IMR-90 (cell line): ENCODE results near the gene CD44. TPM values are rescaled to one million over a fixed set of nuclear protein-coding genes. Genes with fewer than 3 reads are reported as not detected.

Source experiments
- ATAC-seq: fragments of 200-7000 bp; cut with Tn5 transposase; 2 replicates; pipeline ENCODE4 v1.9.1; 2020; ENCODE audit warnings: low read depth, mild to moderate bottlenecking, moderate library complexity
- BruUV-seq: library from RNA; stranded (reverse); fragments of 400-500 nt; replicated peaks from 2 replicates; lab custom pipeline; 2021; lab: Mats Ljungman, UMichigan
- CTCF ChIA-PET: fragments of 300-600 bp; formaldehyde crosslinking; extraction: SDS; loops from one replicate; lab custom pipeline; 2021; ENCODE audit warnings: antibody characterized with exemption; lab: Yijun Ruan, JAX
- POLR2A ChIA-PET: fragments of 300-600 bp; sonication (Branson Sonifier 250); formaldehyde crosslinking; loops from one replicate; lab custom pipeline; 2022; ENCODE audit warnings: antibody characterized with exemption; ENCODE audit not compliant: unreplicated experiment; lab: Charles Lee
- DNase-seq: peaks from one replicate; pipeline ENCODE4 v3.0.0; 2013
- H2AFZ ChIP-seq: replicated peaks from 2 replicates; pipeline ENCODE3; 2013; ENCODE audit warnings: low read length, mild to moderate bottlenecking; ENCODE audit not compliant: poor library complexity
- H2AK5ac ChIP-seq: 2 replicates; pipeline ENCODE4 v1.6.1; 2013; ENCODE audit warnings: low read depth, low read length, inconsistent platforms
- H2AK9ac ChIP-seq: replicated peaks from 2 replicates; pipeline ENCODE3; 2013; ENCODE audit warnings: mild to moderate bottlenecking, low read depth, low read length, moderate library complexity; ENCODE audit not compliant: poor library complexity
- H2BK120ac ChIP-seq: 2 replicates; pipeline ENCODE4 v1.6.1; 2013; ENCODE audit warnings: low read depth, low read length, inconsistent platforms
- H2BK15ac ChIP-seq: 3 replicates; pipeline ENCODE4 v1.6.1; 2013; ENCODE audit warnings: low read depth, low read length, inconsistent platforms
- H2BK20ac ChIP-seq: 2 replicates; pipeline ENCODE4 v1.6.1; 2013; ENCODE audit warnings: low read depth, mild to moderate bottlenecking, inconsistent platforms, low read length, moderate library complexity
- H2BK5ac ChIP-seq: 2 replicates; pipeline ENCODE4 v1.6.1; 2013; ENCODE audit warnings: mild to moderate bottlenecking, low read depth, low read length, inconsistent platforms; ENCODE audit not compliant: poor library complexity, severe bottlenecking
- H3K14ac ChIP-seq: replicated peaks from 2 replicates; pipeline ENCODE4 v1.6.1; 2013; ENCODE audit warnings: low read depth, low read length, inconsistent platforms
- H3K18ac ChIP-seq: 2 replicates; pipeline ENCODE4 v1.6.1; 2013; ENCODE audit warnings: low read depth, low read length, control low read depth
- H3K23ac ChIP-seq: 2 replicates; pipeline ENCODE4 v1.6.1; 2013; ENCODE audit warnings: low read depth, low read length, inconsistent platforms
- H3K27ac ChIP-seq: 2 replicates; pipeline ENCODE4 v1.5.1; 2013; ENCODE audit warnings: mild to moderate bottlenecking, control low read depth, low read length; ENCODE audit not compliant: insufficient read depth
- H3K27me3 ChIP-seq: 2 replicates; pipeline ENCODE4 v1.6.1; 2013; ENCODE audit warnings: low read length; ENCODE audit not compliant: control insufficient read depth, insufficient read depth
- H3K36me3 ChIP-seq: 2 replicates; pipeline ENCODE4 v1.6.1; 2013; ENCODE audit warnings: low read length, mixed read lengths; ENCODE audit not compliant: control insufficient read depth, insufficient read depth
- H3K4ac ChIP-seq: 2 replicates; pipeline ENCODE4 v1.6.1; 2013; ENCODE audit warnings: low read depth, low read length, inconsistent platforms
- H3K4me1 ChIP-seq: 2 replicates; pipeline ENCODE4 v1.6.1; 2013; ENCODE audit warnings: low read length, mixed read lengths; ENCODE audit not compliant: control insufficient read depth, insufficient read depth
- H3K4me2 ChIP-seq: 2 replicates; pipeline ENCODE4 v1.6.1; 2013; ENCODE audit warnings: low read depth, mild to moderate bottlenecking, control low read depth, low read length, moderate library complexity
- H3K4me3 ChIP-seq: 2 replicates; pipeline ENCODE4 v1.5.1; 2013; ENCODE audit warnings: low read depth, mild to moderate bottlenecking, control low read depth, low read length, moderate library complexity; ENCODE audit not compliant: insufficient read depth
- H3K56ac ChIP-seq: 2 replicates; pipeline ENCODE4 v1.6.1; 2013; ENCODE audit warnings: low read length, inconsistent platforms; ENCODE audit not compliant: insufficient read depth; ENCODE audit errors: extremely low read depth
- H3K79me1 ChIP-seq, 2 experiments: 2 replicates each; pipeline ENCODE4 v1.6.1; 2013; ENCODE audit warnings: low read length in 2 of 2, inconsistent platforms in 1 of 2, low read depth in 1 of 2
- H3K9ac ChIP-seq: 2 replicates; pipeline ENCODE4 v1.6.1; 2013; ENCODE audit warnings: low read depth, low read length, control low read depth
- H3K9me1 ChIP-seq: 2 replicates; pipeline ENCODE4 v1.6.1; 2013; ENCODE audit warnings: low read length, inconsistent platforms; ENCODE audit not compliant: insufficient read depth
- H3K9me3 ChIP-seq: 2 replicates; pipeline ENCODE4 v1.6.1; 2013; ENCODE audit warnings: low read length; ENCODE audit not compliant: control insufficient read depth, insufficient read depth
- H4K20me1 ChIP-seq: 2 replicates; pipeline ENCODE4 v1.6.1; 2013; ENCODE audit warnings: low read length, inconsistent platforms; ENCODE audit not compliant: insufficient read depth
- H4K5ac ChIP-seq: 2 replicates; pipeline ENCODE4 v1.6.1; 2013; ENCODE audit warnings: mild to moderate bottlenecking, low read depth, low read length, control low read depth
- H4K8ac ChIP-seq, 2 experiments: 2 replicates each; pipeline ENCODE4 v1.6.1; 2013; ENCODE audit warnings: low read depth in 2 of 2, low read length in 2 of 2, control low read depth in 1 of 2, inconsistent platforms in 1 of 2
- H4K91ac ChIP-seq: 2 replicates; pipeline ENCODE4 v1.6.1; 2013; ENCODE audit warnings: low read depth, low read length, inconsistent platforms; ENCODE audit not compliant: insufficient read depth
- CEBPB ChIP-seq: IDR thresholded peaks from 2 replicates; pipeline ENCODE4 v1.6.1; 2012; ENCODE audit warnings: low read depth, low read length, improper control_type of control experiment
- CHD1 ChIP-seq: IDR thresholded peaks from 2 replicates; pipeline ENCODE4 v1.6.1; 2012; ENCODE audit warnings: low read depth, low read length, improper control_type of control experiment
- FOS ChIP-seq: fragments of 150-350 bp; IDR thresholded peaks from 2 replicates; pipeline ENCODE4 v1.6.1; 2016; ENCODE audit warnings: low read depth, low read length
- MAFK ChIP-seq: IDR thresholded peaks from 2 replicates; pipeline ENCODE4 v1.6.1; 2012; ENCODE audit warnings: low read depth, low read length, improper control_type of control experiment
- MAZ ChIP-seq: IDR thresholded peaks from 2 replicates; pipeline ENCODE4 v1.6.1; 2012; ENCODE audit warnings: low read depth, mild to moderate bottlenecking, low read length, improper control_type of control experiment, moderate library complexity, borderline replicate concordance
- MXI1 ChIP-seq: IDR thresholded peaks from 2 replicates; pipeline ENCODE4 v1.6.1; 2012; ENCODE audit warnings: low read depth, mild to moderate bottlenecking, low read length, moderate library complexity, borderline replicate concordance
- POLR2A ChIP-seq: IDR thresholded peaks from 2 replicates; pipeline ENCODE4 v1.6.1; 2012; ENCODE audit warnings: mild to moderate bottlenecking, low read depth, low read length
- RAD21 ChIP-seq: IDR thresholded peaks from 2 replicates; pipeline ENCODE4 v1.6.1; 2012; ENCODE audit warnings: low read length, improper control_type of control experiment
- RCOR1 ChIP-seq: IDR thresholded peaks from 2 replicates; pipeline ENCODE4 v1.6.1; 2012; ENCODE audit warnings: mild to moderate bottlenecking, low read length, improper control_type of control experiment; ENCODE audit not compliant: insufficient replicate concordance
- RFX5 ChIP-seq: IDR thresholded peaks from 2 replicates; pipeline ENCODE4 v1.8.0; 2012; ENCODE audit warnings: low read depth, mild to moderate bottlenecking, low read length, moderate library complexity
- SMC3 ChIP-seq: fragments of 150-350 bp; IDR thresholded peaks from 2 replicates; pipeline ENCODE4 v1.6.1; 2016; ENCODE audit warnings: low read depth, mild to moderate bottlenecking, antibody characterized with exemption, low read length, moderate library complexity
- WGBS, 2 experiments: methylation state at CpG; one replicate each; pipeline versions ENCODE4 v1.1.5 to v1.1.7; 2013; ENCODE audit warnings: missing lambda C conversion rate in 2 of 2; ENCODE audit not compliant: insufficient read length in 1 of 2; ENCODE audit errors: extremely low coverage in 2 of 2; 5-methylcytosine and 5-hydroxymethylcytosine counted together
- dilution Hi-C: fragments of 300-500 bp; cut with HindIII; formaldehyde crosslinking; loops from one replicate; pipeline ENCODE4 v1.14.3; 2018; ENCODE audit warnings: low sequenced_read_pairs; ENCODE audit not compliant: unreplicated experiment
- in situ Hi-C: fragments of 300-500 bp; cut with MboI; formaldehyde crosslinking; loops from 3 replicates; pipeline ENCODE4 v1.14.3; 2019; ENCODE audit warnings: low sequenced_read_pairs, inconsistent platforms, mixed read lengths
- intact Hi-C: fragments of 100-400 bp; cut with micrococcal nuclease; formaldehyde crosslinking; loops from 2 replicates; pipeline ENCODE4 v1.10.0; 2022
- polyA plus RNA-seq, 3 experiments: library from polyadenylated mRNA; depleted of rRNA; stranded (reverse); fragments of >200 nt; gene quantifications; 2 replicates each; pipeline ENCODE4 v1.2.3, GENCODE V29; 2012; ENCODE audit warnings: low replicate concordance in 1 of 3
- total RNA-seq: library from RNA; depleted of rRNA; stranded (reverse); fragments of >200 nt; gene quantifications from 2 replicates; pipeline ENCODE4 v1.2.3, GENCODE V29; 2012
- TF ChIP-seq, protein P1 (sequence below): conservative IDR thresholded peaks from 2 replicates; pipeline ENCODE4 v1.5.1; 2012; ENCODE audit warnings: mild to moderate bottlenecking, low read depth, low read length, improper control_type of control experiment
- TF ChIP-seq, protein P2 (sequence below): fragments of 150-350 bp; IDR thresholded peaks from 2 replicates; pipeline ENCODE4 v1.6.1; 2016; ENCODE audit warnings: low read depth, mild to moderate bottlenecking, low read length, moderate library complexity, borderline replicate concordance
- TF ChIP-seq, protein P3 (sequence below): fragments of 150-350 bp; IDR thresholded peaks from 2 replicates; pipeline ENCODE4 v1.6.1; 2017; ENCODE audit warnings: mild to moderate bottlenecking, antibody characterized with exemption, low read length, low read depth

The CD44 gene
- total and polyA plus RNA-seq, 2 of the 4 experiments (the other 2 are of a cell fraction), result 357 to 947 TPM

DNA sequence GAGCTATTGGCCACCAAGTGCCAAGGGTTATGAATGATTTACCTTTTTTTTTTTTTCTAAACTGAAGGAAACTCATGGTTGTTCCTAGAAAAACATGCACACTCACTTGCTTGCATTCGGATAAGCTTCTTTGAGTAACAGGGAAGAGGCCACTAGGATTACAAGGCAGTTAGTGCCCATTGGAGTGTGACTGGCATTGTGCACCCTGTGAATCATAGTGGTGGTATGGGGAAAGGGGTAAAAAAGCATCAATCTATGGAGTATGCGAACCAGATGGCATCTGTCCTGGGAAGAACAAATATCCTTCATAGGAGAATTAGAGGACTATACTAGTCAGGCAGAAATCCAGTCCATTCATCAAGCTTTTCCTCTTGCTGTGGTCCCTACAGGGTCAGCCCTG, 24.2 kb downstream of the CD44 start:
- Histone ChIP-seq H3K4me2 (peak overlapping the region; percentile 15; the same call in 1 of the 2 replicates), H3K4me3 (no peak overlapping the region), H2AFZ (no peak overlapping the region), H4K5ac (no peak overlapping the region), H3K9ac (no peak overlapping the region), H2BK120ac (peak overlapping the region; percentile 17; the same call in 1 of the 2 replicates), H3K27ac (peak overlapping the region; percentile 47; the same call in 1 of the 2 replicates), H3K36me3 (peaks cover 36% of the 10 kb centered on the region), H3K14ac (peak overlapping the region; percentile 55), H3K9me3 (no peaks in the 10 kb centered on the region), H3K4ac (peak overlapping the region; percentile 54; the same call in 1 of the 2 replicates), H3K56ac (peak overlapping the region; percentile 5; the same call in 1 of the 2 replicates), H3K23ac (peak overlapping the region; percentile 27; the same call in 1 of the 2 replicates), H3K18ac (peak overlapping the region; percentile 46; the same call in 1 of the 2 replicates), H4K91ac (no peak overlapping the region), H4K8ac (no peak overlapping the region; a peak in 1 of 4 replicates), H3K27me3 (no peaks in the 10 kb centered on the region), H2BK15ac (no peak overlapping the region), H3K4me1 (peaks cover 61% of the 10 kb centered on the region), H3K9me1 (peaks cover 59% of the 10 kb centered on the region), H2BK5ac (peak overlapping the region; percentile 97), H2BK20ac (0 out of 2 replicates have a peak overlapping the region, but pooled peaks have one; percentile 43), H4K20me1 (peaks cover 100% of the 10 kb centered on the region), H3K79me1 (peaks cover 5 to 90% of the 10 kb centered on the region in 2 experiments), H2AK9ac (no peak overlapping the region), H2AK5ac (0 out of 2 replicates have a peak overlapping the region, but pooled peaks have one; percentile 29)
- CTCF ChIA-PET, result interaction anchor here (0.7 to 1.0 kb wide), 2 partner anchors 9 to 237 kb away, joined by 3 to 8 read pairs; no protein-coding TSS in a partner anchor
- ATAC-seq, result no peak
- POLR2A ChIA-PET, result interaction anchor here (1.4 kb wide), 1 partner anchor 11 kb away, joined by 3 read pairs; no protein-coding TSS in a partner anchor
- intact Hi-C loops (no loop called here), in situ Hi-C loops (loop anchor here (25.0 kb wide), 1 partner anchor 576 kb away; no protein-coding TSS in a partner anchor), dilution Hi-C loops (no loop called here)
- DNase-seq, result no peak
- WGBS, 2 experiments, result 93% methylated on average over 2 of the region's 2 CpGs; no CpG with 5 or more reads in 1 of the 2 experiments
- TF ChIP-seq MAFK, result no peak
- TF ChIP-seq, protein P1, sequence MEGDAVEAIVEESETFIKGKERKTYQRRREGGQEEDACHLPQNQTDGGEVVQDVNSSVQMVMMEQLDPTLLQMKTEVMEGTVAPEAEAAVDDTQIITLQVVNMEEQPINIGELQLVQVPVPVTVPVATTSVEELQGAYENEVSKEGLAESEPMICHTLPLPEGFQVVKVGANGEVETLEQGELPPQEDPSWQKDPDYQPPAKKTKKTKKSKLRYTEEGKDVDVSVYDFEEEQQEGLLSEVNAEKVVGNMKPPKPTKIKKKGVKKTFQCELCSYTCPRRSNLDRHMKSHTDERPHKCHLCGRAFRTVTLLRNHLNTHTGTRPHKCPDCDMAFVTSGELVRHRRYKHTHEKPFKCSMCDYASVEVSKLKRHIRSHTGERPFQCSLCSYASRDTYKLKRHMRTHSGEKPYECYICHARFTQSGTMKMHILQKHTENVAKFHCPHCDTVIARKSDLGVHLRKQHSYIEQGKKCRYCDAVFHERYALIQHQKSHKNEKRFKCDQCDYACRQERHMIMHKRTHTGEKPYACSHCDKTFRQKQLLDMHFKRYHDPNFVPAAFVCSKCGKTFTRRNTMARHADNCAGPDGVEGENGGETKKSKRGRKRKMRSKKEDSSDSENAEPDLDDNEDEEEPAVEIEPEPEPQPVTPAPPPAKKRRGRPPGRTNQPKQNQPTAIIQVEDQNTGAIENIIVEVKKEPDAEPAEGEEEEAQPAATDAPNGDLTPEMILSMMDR, result no peak
- TF ChIP-seq, protein P2, sequence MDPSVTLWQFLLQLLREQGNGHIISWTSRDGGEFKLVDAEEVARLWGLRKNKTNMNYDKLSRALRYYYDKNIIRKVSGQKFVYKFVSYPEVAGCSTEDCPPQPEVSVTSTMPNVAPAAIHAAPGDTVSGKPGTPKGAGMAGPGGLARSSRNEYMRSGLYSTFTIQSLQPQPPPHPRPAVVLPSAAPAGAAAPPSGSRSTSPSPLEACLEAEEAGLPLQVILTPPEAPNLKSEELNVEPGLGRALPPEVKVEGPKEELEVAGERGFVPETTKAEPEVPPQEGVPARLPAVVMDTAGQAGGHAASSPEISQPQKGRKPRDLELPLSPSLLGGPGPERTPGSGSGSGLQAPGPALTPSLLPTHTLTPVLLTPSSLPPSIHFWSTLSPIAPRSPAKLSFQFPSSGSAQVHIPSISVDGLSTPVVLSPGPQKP, result no peak
- TF ChIP-seq POLR2A, result no peak
- no peak for TF ChIP-seq RCOR1
- TF ChIP-seq MXI1, result no peak
- no peak for TF ChIP-seq FOS
- no peak for TF ChIP-seq SMC3
- no peak for TF ChIP-seq MAZ
- no peak for TF ChIP-seq CEBPB
- TF ChIP-seq CHD1, result no peak
- TF ChIP-seq, protein P3, sequence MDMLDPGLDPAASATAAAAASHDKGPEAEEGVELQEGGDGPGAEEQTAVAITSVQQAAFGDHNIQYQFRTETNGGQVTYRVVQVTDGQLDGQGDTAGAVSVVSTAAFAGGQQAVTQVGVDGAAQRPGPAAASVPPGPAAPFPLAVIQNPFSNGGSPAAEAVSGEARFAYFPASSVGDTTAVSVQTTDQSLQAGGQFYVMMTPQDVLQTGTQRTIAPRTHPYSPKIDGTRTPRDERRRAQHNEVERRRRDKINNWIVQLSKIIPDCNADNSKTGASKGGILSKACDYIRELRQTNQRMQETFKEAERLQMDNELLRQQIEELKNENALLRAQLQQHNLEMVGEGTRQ, result no peak
- no peak for TF ChIP-seq RAD21
- no peak for TF ChIP-seq RFX5
- BruUV-seq, result no TSS peak
